Neural cell (in vitro differentiated cells): Measurements from ENCODE around the gene NFAM1. TPM values are rescaled to one million over a fixed set of nuclear protein-coding genes. Genes with fewer than 3 reads are reported as not detected.
A peak's percentile ranks its signal among the peaks of the same experiment; 100 is the strongest.

Source experiments
- H2AFZ ChIP-seq: fragments of 200-600, 300-800 bp; sonication (generic), shearing (Covaris generic); 2 replicates; pipeline ENCODE4 v1.6.0; 2014; ENCODE audit warnings: low read depth, mild to moderate bottlenecking, antibody characterized with exemption, low read length, moderate library complexity
- H3F3A ChIP-seq: fragments of 200-600 bp; shearing (Covaris generic); 2 replicates; pipeline ENCODE4 v1.6.1; 2016; ENCODE audit warnings: mild to moderate bottlenecking, moderate library complexity, mixed read lengths, antibody characterized with exemption, low read length; ENCODE audit not compliant: insufficient read depth, poor library complexity, severe bottlenecking
- H3K27ac ChIP-seq: fragments of 200-600, 300-800 bp; sonication (generic), shearing (Covaris generic); 2 replicates; pipeline ENCODE4 v1.5.1; 2014; ENCODE audit warnings: mild to moderate bottlenecking, low read length, moderate library complexity
- H3K27me3 ChIP-seq: fragments of 300-800, 200-600 bp; sonication (generic), shearing (Covaris generic); 2 replicates; pipeline ENCODE4 v1.6.0; 2014; ENCODE audit warnings: mild to moderate bottlenecking, low read depth, low read length, moderate library complexity; ENCODE audit not compliant: insufficient read depth
- H3K36me3 ChIP-seq: fragments of 300-800, 200-600 bp; sonication (generic), shearing (Covaris generic); 2 replicates; pipeline ENCODE4 v1.5.1; 2014; ENCODE audit warnings: mild to moderate bottlenecking, antibody characterized with exemption, low read length, moderate library complexity; ENCODE audit not compliant: insufficient read depth
- H3K4me2 ChIP-seq: fragments of 300-800, 200-600 bp; sonication (generic), shearing (Covaris generic); 2 replicates; pipeline ENCODE4 v1.6.0; 2014; ENCODE audit warnings: mild to moderate bottlenecking, low read length
- H3K4me3 ChIP-seq: fragments of 300-800, 200-600 bp; sonication (generic), shearing (Covaris generic); 2 replicates; pipeline ENCODE4 v1.5.1; 2014; ENCODE audit warnings: mild to moderate bottlenecking, low read length, moderate library complexity
- H3K79me2 ChIP-seq: fragments of 200-600 bp; shearing (Covaris generic); replicated peaks from 2 replicates; pipeline ENCODE4 v1.6.0; 2014; ENCODE audit warnings: mild to moderate bottlenecking, low read length, moderate library complexity; ENCODE audit not compliant: insufficient read depth
- H3K9ac ChIP-seq: fragments of 300-800, 200-600 bp; sonication (generic), shearing (Covaris generic); 2 replicates; pipeline ENCODE4 v1.6.1; 2016; ENCODE audit warnings: mild to moderate bottlenecking, low read length, mixed read lengths
- H3K9me2 ChIP-seq: fragments of 200-600 bp; shearing (Covaris generic); 2 replicates; pipeline ENCODE4 v1.6.1; 2016; ENCODE audit warnings: mild to moderate bottlenecking, low read length, mixed read lengths; ENCODE audit not compliant: insufficient read depth
- H3K9me3 ChIP-seq: fragments of 200-600, 300-800 bp; sonication (generic), shearing (Covaris generic); 2 replicates; pipeline ENCODE4 v1.6.1; 2016; ENCODE audit warnings: mild to moderate bottlenecking, mixed run types, low read length, moderate library complexity, mixed read lengths
- H4K20me1 ChIP-seq: fragments of 200-600 bp; shearing (Covaris generic); 2 replicates; pipeline ENCODE4 v1.6.1; 2016; ENCODE audit warnings: mild to moderate bottlenecking, mixed run types; ENCODE audit not compliant: insufficient read depth
- CTCF ChIP-seq: fragments of 450-650 bp; IDR thresholded peaks from 2 replicates; pipeline ENCODE4 v1.5.1; 2014; ENCODE audit warnings: antibody characterized with exemption, mild to moderate bottlenecking, moderate library complexity; ENCODE audit not compliant: poor library complexity, severe bottlenecking
- EP300 ChIP-seq: fragments of 450-650 bp; conservative IDR thresholded peaks from 2 replicates; pipeline ENCODE4 v1.6.1; 2014; ENCODE audit warnings: antibody characterized with exemption, mild to moderate bottlenecking, moderate library complexity; ENCODE audit not compliant: poor library complexity, severe bottlenecking
- EZH2 ChIP-seq: fragments of 200-600, 300-800 bp; shearing (Covaris generic), sonication (generic); IDR thresholded peaks from 2 replicates; pipeline ENCODE4 v1.6.1; 2014; ENCODE audit warnings: antibody characterized with exemption, low read length, borderline replicate concordance, mild to moderate bottlenecking; ENCODE audit not compliant: insufficient read depth, poor library complexity, severe bottlenecking
- MXI1 ChIP-seq: fragments of 450-650 bp; conservative IDR thresholded peaks from 2 replicates; pipeline ENCODE4 v1.6.1; 2014; ENCODE audit warnings: antibody characterized with exemption, mild to moderate bottlenecking; ENCODE audit not compliant: poor library complexity, severe bottlenecking
- POLR2AphosphoS5 ChIP-seq: IDR thresholded peaks from 2 replicates; pipeline ENCODE4 v1.6.1; 2012
- RAD21 ChIP-seq: fragments of 450-650 bp; conservative IDR thresholded peaks from 2 replicates; pipeline ENCODE4 v1.6.1; 2014; ENCODE audit warnings: antibody characterized with exemption, mild to moderate bottlenecking, moderate library complexity
- REST ChIP-seq: IDR thresholded peaks from 2 replicates; pipeline ENCODE4 v1.6.1; 2012; ENCODE audit warnings: borderline replicate concordance
- SMC3 ChIP-seq: fragments of 450-650 bp; conservative IDR thresholded peaks from 2 replicates; pipeline ENCODE4 v1.6.1; 2014; ENCODE audit warnings: antibody characterized with exemption, mild to moderate bottlenecking, moderate library complexity; ENCODE audit not compliant: poor library complexity
- TAF1 ChIP-seq: IDR thresholded peaks from 2 replicates; pipeline ENCODE4 v1.6.1; 2012; ENCODE audit warnings: low read depth
- polyA plus RNA-seq: library from polyadenylated mRNA; depleted of rRNA; stranded (reverse); fragments of >200 nt; gene quantifications from 2 replicates; pipeline ENCODE4 v1.2.3, GENCODE V29; 2014

The NFAM1 gene
- polyA plus RNA-seq, 1 donor from 2014 or later = 0.05 TPM

GRCh38 chr22:42366806-42367581 lies 65.2 kb downstream of the NFAM1 start:
- H3K9me2 ChIP-seq = no peaks in the 10 kb centered on the region
- H3K36me3 ChIP-seq = no peaks in the 10 kb centered on the region
- H4K20me1 ChIP-seq = no peaks in the 10 kb centered on the region
- H3K4me3 ChIP-seq = peak overlapping the region; percentile 92
- H3K4me2 ChIP-seq = peak overlapping the region; percentile 67
- H2AFZ ChIP-seq = no peak overlapping the region
- no peaks in the 10 kb centered on the region for H3F3A ChIP-seq
- H3K27me3 ChIP-seq = peaks cover 4% of the 10 kb centered on the region
- peak overlapping the region; percentile 65 for H3K27ac ChIP-seq
- H3K79me2 ChIP-seq = peaks cover 42% of the 10 kb centered on the region
- H3K9me3 ChIP-seq = no peaks in the 10 kb centered on the region
- peak overlapping the region; percentile 78 for H3K9ac ChIP-seq
- no peak for TF ChIP-seq MXI1
- no peak for TF ChIP-seq POLR2AphosphoS5
- no peak for TF ChIP-seq EZH2
- TF ChIP-seq REST = no peak
- no peak for TF ChIP-seq TAF1
- no peak for TF ChIP-seq RAD21
- no peak for TF ChIP-seq CTCF
- no peak for TF ChIP-seq EP300
- no peak for TF ChIP-seq SMC3

GRCh38 chr22:42365942-42366695 lies 66.1 kb downstream of the NFAM1 start:
- no peak for TF ChIP-seq CTCF
- TF ChIP-seq SMC3 = no peak
- TF ChIP-seq POLR2AphosphoS5 = no peak
- no peak for TF ChIP-seq EZH2
- no peak for TF ChIP-seq TAF1
- TF ChIP-seq REST = no peak
- no peak for TF ChIP-seq MXI1
- TF ChIP-seq RAD21 = no peak
- no peak for TF ChIP-seq EP300
- Histone ChIP-seq H4K20me1 (no peaks in the 10 kb centered on the region), H3K27me3 (peaks cover 4% of the 10 kb centered on the region), H3K36me3 (no peaks in the 10 kb centered on the region), H3K4me2 (peak overlapping the region; percentile 62), H2AFZ (no peak overlapping the region), H3K9ac (peak overlapping the region; percentile 71), H3K79me2 (peaks cover 42% of the 10 kb centered on the region), H3F3A (no peaks in the 10 kb centered on the region), H3K27ac (peak overlapping the region; percentile 96), H3K9me3 (no peaks in the 10 kb centered on the region), H3K9me2 (no peaks in the 10 kb centered on the region), H3K4me3 (peak overlapping the region; percentile 92)
